ENCODE measurements around the gene DLG2.

Gene DLG2

DNA sequence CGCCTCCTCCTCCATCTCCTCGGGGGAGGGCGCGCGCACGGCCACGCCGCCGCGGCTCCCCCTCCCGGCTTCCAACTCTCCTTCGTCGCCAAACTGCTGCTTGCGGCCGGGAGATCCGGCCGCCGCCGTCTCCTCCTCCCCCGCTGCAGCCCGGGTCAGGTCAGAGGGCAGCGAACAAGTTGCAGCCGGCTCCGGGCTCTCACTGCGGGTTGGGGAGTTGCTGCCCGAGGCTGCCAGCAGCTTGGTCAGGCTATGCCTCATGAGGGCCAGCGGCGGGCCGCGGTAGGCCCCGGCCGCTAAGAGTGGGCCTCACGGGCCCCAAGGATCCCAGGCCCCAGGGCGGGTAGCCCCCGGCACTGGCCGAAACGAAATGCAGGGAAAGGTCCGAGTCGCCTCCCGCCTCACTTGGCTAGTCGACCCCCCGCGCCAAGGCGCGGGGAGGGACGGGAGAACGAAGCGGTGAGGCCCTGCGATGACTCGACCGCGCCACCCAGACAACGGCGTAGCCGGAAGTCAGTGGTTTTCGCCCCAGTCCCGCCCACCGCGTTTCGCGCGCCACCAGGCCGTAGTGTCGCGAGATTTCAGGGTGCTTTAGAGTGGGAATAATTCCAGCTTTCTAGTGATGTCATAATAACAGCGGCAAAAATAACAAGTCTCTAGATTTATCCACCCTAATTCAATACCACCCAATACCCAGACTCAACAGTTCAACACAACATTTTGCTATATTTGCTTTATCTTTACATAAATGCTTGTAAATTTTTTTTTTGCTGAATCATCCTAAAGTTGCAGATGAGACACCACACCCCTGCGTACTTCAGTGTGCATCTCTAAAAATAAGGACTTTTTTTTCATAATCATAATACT is 37.7 kb upstream of the DLG2 start, which contains the start of gene CREBZF:
Gene CREBZF, minus strand, starts transcription at position 515 of the 867 bp plus-strand sequence. Its CDS starts 254 bp downstream, at position 261.
- H3K9me2 ChIP-seq (ENCODE audit: low read depth, low read length) = no peaks in the 10 kb centered on the region
- H3K4me3 ChIP-seq (ENCODE audit: low read depth, low read length, poor library complexity, severe bottlenecking) = peak within 1 kb of the TSS; percentile 88
- peak within 1 kb of the TSS; percentile 96 for H3K9ac ChIP-seq (ENCODE audit: low read length)
- peak within 1 kb of the TSS; percentile 84 for H3K27ac ChIP-seq (ENCODE audit: low read depth, low read length, poor library complexity, severe bottlenecking)
- H3K4me2 ChIP-seq (ENCODE audit: low read length) = peak within 1 kb of the TSS; percentile 88
- no peaks in the 10 kb centered on the region for H3F3A ChIP-seq (ENCODE audit: insufficient read depth, low read length)
- peaks cover 10% of the 10 kb centered on the region; the same call in 1 of the 2 replicates for H4K20me1 ChIP-seq (ENCODE audit: insufficient read depth, low read length)
- TF ChIP-seq EZH2 (IDR thresholded peaks at IDR 0.05; ENCODE audit: borderline replicate concordance, low read length) = no peak
- TF ChIP-seq, protein P1, sequence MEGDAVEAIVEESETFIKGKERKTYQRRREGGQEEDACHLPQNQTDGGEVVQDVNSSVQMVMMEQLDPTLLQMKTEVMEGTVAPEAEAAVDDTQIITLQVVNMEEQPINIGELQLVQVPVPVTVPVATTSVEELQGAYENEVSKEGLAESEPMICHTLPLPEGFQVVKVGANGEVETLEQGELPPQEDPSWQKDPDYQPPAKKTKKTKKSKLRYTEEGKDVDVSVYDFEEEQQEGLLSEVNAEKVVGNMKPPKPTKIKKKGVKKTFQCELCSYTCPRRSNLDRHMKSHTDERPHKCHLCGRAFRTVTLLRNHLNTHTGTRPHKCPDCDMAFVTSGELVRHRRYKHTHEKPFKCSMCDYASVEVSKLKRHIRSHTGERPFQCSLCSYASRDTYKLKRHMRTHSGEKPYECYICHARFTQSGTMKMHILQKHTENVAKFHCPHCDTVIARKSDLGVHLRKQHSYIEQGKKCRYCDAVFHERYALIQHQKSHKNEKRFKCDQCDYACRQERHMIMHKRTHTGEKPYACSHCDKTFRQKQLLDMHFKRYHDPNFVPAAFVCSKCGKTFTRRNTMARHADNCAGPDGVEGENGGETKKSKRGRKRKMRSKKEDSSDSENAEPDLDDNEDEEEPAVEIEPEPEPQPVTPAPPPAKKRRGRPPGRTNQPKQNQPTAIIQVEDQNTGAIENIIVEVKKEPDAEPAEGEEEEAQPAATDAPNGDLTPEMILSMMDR (IDR thresholded peaks at IDR 0.05; ENCODE audit: low read length) = no peak
- H2AFZ ChIP-seq (ENCODE audit: low read length) = peak within 1 kb of the TSS; percentile 81
- peaks cover 44% of the 10 kb centered on the region for H3K79me2 ChIP-seq (ENCODE audit: insufficient read depth, low read length)
- no peaks in the 10 kb centered on the region for H3K27me3 ChIP-seq (ENCODE audit: insufficient read depth, low read length)
- H3K36me3 ChIP-seq (ENCODE audit: insufficient read depth, low read length) = peaks cover 38% of the 10 kb centered on the region
- H3K4me1 ChIP-seq (ENCODE audit: insufficient read depth, low read length, severe bottlenecking) = peaks cover 35% of the 10 kb centered on the region
- H3K9me3 ChIP-seq (ENCODE audit: low read length) = no peaks in the 10 kb centered on the region

DNA sequence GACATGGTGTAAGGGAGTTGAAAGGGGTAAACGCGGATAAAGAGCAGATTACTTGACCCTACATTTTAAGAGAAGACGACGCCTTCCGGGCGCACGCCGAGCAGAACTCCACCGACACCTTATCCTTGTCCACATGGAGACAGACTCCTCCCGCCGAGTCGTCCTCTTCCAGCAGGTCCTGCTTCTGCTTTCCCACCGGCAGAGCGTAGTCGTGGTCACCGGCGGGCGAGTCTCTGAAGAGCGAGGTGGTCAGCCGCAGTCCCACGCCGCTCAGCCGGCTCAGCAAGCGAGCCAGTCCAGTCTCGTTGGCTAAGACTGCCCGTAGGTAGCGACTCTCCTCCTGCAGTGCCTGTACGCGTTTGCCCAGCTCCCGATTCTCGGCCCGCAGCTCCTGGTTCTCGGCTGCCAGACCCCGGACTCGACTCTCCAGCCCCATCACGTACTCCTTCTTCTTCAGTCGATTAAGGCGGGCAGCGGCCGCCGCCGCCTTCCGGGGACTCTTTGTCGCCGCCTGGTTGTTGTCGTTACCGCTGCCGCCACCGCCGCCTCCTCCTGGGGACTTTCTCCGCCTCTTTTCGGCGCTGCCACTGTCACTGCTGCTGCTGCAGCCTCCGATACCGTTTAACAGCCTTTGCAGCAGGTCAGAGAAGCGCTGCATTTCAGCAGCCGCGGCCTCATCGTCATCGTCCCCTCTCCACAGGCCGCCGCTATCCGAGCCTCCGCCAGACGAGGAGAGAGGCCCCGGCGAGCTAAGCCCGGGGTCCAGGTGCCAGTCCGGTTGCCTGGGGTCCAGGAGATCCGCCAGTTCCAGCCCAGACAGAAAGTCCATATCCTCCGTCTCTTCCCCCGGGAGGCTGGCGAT is 36.8 kb upstream of the DLG2 start:
- Histone ChIP-seq H3K9me2 (ENCODE audit: low read depth, low read length) (no peaks in the 10 kb centered on the region), H3K27ac (ENCODE audit: low read depth, low read length, poor library complexity, severe bottlenecking) (peak overlapping the region; percentile 84), H2AFZ (ENCODE audit: low read length) (no peak overlapping the region), H3K79me2 (ENCODE audit: insufficient read depth, low read length) (peaks cover 53% of the 10 kb centered on the region), H4K20me1 (ENCODE audit: insufficient read depth, low read length) (peaks cover 10% of the 10 kb centered on the region; the same call in 1 of the 2 replicates), H3K4me1 (ENCODE audit: insufficient read depth, low read length, severe bottlenecking) (peaks cover 44% of the 10 kb centered on the region), H3K27me3 (ENCODE audit: insufficient read depth, low read length) (no peaks in the 10 kb centered on the region), H3K4me2 (ENCODE audit: low read length) (peak overlapping the region; percentile 88), H3K9ac (ENCODE audit: low read length) (peak overlapping the region; percentile 96), H3K4me3 (ENCODE audit: low read depth, low read length, poor library complexity, severe bottlenecking) (peak overlapping the region; percentile 88), H3F3A (ENCODE audit: insufficient read depth, low read length) (no peaks in the 10 kb centered on the region), H3K36me3 (ENCODE audit: insufficient read depth, low read length) (peaks cover 46% of the 10 kb centered on the region), H3K9me3 (ENCODE audit: low read length) (no peaks in the 10 kb centered on the region)
- TF ChIP-seq, protein P1 (IDR thresholded peaks at IDR 0.05; ENCODE audit: low read length) = peak; percentile 51
- no peak for TF ChIP-seq EZH2 (IDR thresholded peaks at IDR 0.05; ENCODE audit: borderline replicate concordance, low read length)

DNA sequence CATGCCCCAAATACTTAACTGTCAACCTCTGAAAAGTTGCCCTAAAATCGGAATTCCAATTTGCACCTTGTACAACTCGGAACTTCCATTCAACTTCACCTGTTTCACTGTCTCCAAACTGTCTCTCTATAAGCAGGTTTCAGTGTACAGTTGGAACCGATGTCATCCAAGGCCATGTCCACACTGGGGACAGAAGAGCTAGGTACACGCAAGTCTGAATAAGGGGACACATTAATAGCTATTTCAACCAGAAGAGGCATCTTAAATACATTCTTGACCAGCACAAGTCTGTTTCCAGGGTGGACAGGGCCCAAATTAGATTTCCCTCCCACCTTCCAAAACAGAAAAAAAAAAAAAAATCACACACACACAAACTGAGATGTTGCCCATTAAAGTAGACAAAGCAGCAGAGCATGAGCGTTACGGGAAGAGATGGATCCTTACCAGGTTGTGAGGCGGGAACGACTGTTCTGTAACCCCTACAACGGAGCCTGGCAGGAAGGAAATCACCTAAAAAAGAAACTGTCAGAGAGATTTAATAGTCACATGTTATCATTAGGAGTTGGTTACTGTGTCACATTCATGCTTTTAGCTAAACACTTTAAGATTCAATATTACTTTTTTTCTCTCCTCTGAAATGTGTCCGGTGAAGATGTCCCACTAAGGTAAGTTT is 36.1 kb upstream of the DLG2 start:
- Histone ChIP-seq H3K4me1 (ENCODE audit: insufficient read depth, low read length, severe bottlenecking) (peaks cover 46% of the 10 kb centered on the region), H4K20me1 (ENCODE audit: insufficient read depth, low read length) (peaks cover 10% of the 10 kb centered on the region; the same call in 1 of the 2 replicates), H3K4me2 (ENCODE audit: low read length) (peak overlapping the region; percentile 88), H3K79me2 (ENCODE audit: insufficient read depth, low read length) (peaks cover 60% of the 10 kb centered on the region), H2AFZ (ENCODE audit: low read length) (no peak overlapping the region), H3K27me3 (ENCODE audit: insufficient read depth, low read length) (no peaks in the 10 kb centered on the region), H3F3A (ENCODE audit: insufficient read depth, low read length) (no peaks in the 10 kb centered on the region), H3K9me3 (ENCODE audit: low read length) (no peaks in the 10 kb centered on the region), H3K4me3 (ENCODE audit: low read depth, low read length, poor library complexity, severe bottlenecking) (peak overlapping the region; percentile 88), H3K9me2 (ENCODE audit: low read depth, low read length) (no peaks in the 10 kb centered on the region), H3K27ac (ENCODE audit: low read depth, low read length, poor library complexity, severe bottlenecking) (no peak overlapping the region), H3K36me3 (ENCODE audit: insufficient read depth, low read length) (peaks cover 54% of the 10 kb centered on the region), H3K9ac (ENCODE audit: low read length) (peak overlapping the region; percentile 96)
- TF ChIP-seq, protein P1 (IDR thresholded peaks at IDR 0.05; ENCODE audit: low read length) = no peak
- TF ChIP-seq EZH2 (IDR thresholded peaks at IDR 0.05; ENCODE audit: borderline replicate concordance, low read length) = no peak

Measured in OCI-LY1 (cell line).